Stimulated activated CD4-positive, alpha-beta T cell treated with anti-CD3 and anti-CD28 coated beads, Interleukin-2, amount 100 ng/mL, for 48 hours (primary cell): Measurements from ENCODE around the gene HDLBP.
"Not testable (repeated sequence)": the region's sequence is repeated elsewhere in the genome, so short reads cannot be mapped to it uniquely, and the experiment has no call there.

Experiments
- DNase-seq, 2 donors: peaks; one replicate each; pipeline ENCODE4 v3.0.0-alpha.2; 2020

HDLBP gene

GRCh38 chr2:241304039-241304670, 11.3 kb downstream of the HDLBP start:
- DNase-seq, result no peak

GRCh38 chr2:241302759-241303651, 12.5 kb downstream of the HDLBP start:
- DNase-seq, result no peak

- no peak for DNase-seq
These were observed 13.4 kb downstream of the HDLBP start for GRCh38 chr2:241302083-241302482.

GRCh38 chr2:241300000-241300399, 15.5 kb downstream of the HDLBP start:
- DNase-seq, result no peak

- DNase-seq, result no peak
These were observed 16.8 kb downstream of the HDLBP start for GRCh38 chr2:241298673-241299072.

GRCh38 chr2:241296767-241297166, 18.7 kb downstream of the HDLBP start:
- DNase-seq, result no peak

GRCh38 chr2:241295326-241296095, 20.0 kb downstream of the HDLBP start:
- no peak for DNase-seq

GRCh38 chr2:241293378-241293797, 22.1 kb downstream of the HDLBP start:
- not testable (repeated sequence) for DNase-seq

GRCh38 chr2:241291977-241292376, 23.5 kb downstream of the HDLBP start:
- no peak for DNase-seq

GRCh38 chr2:241291153-241291552, 24.3 kb downstream of the HDLBP start:
- no peak for DNase-seq

GRCh38 chr2:241289597-241289996, 25.9 kb downstream of the HDLBP start:
- DNase-seq, result no peak

- DNase-seq, result no peak
These were observed 26.4 kb downstream of the HDLBP start for GRCh38 chr2:241289053-241289452.

- no peak for DNase-seq
These were observed 27.1 kb downstream of the HDLBP start for GRCh38 chr2:241288324-241288888.

GRCh38 chr2:241286348-241287090, 29.0 kb downstream of the HDLBP start:
- no peak for DNase-seq

- no peak for DNase-seq
These were observed 29.9 kb downstream of the HDLBP start for GRCh38 chr2:241285596-241285995.

- no peak for DNase-seq
These were observed 32.9 kb downstream of the HDLBP start for GRCh38 chr2:241282555-241282954.

- DNase-seq, result no peak
These were observed 35.2 kb downstream of the HDLBP start for GRCh38 chr2:241280291-241280690.

GRCh38 chr2:241279828-241280227, 35.6 kb downstream of the HDLBP start:
- DNase-seq, result no peak

GRCh38 chr2:241279413-241279812, 36.1 kb downstream of the HDLBP start:
- DNase-seq, result no peak

- DNase-seq, result not testable (repeated sequence)
These were observed 37.2 kb downstream of the HDLBP start for GRCh38 chr2:241278306-241278705.

GRCh38 chr2:241275910-241276309, 39.6 kb downstream of the HDLBP start:
- no peak for DNase-seq

GRCh38 chr2:241275504-241275903, 40.0 kb downstream of the HDLBP start:
- DNase-seq, result no peak
